A549 (cell line): Measurements from ENCODE around the gene KIF14. TPM values are rescaled to one million over a fixed set of nuclear protein-coding genes. Genes with fewer than 3 reads are reported as not detected.

Source experiments
- ATAC-seq, 2 experiments: fragments of 200-7000 bp in 1 of 2; fragments of >200 bp in 1 of 2; cut with Nextera tagmentation in 1 of 2; cut with Tn5 transposase in 1 of 2; 3 replicates each; pipeline versions ENCODE4 v1.8.0 to v1.9.1; 2018 to 2020; ENCODE audit warnings: mild to moderate bottlenecking in 1 of 2, moderate library complexity in 1 of 2
- CTCF ChIA-PET: fragments of 300-600 bp; sonication (Branson Sonifier 250); formaldehyde crosslinking; extraction: SDS; loops from one replicate; lab custom pipeline; 2021; ENCODE audit warnings: antibody characterized with exemption, inconsistent platforms; lab: Yijun Ruan, JAX
- POLR2A ChIA-PET: fragments of 350-600 bp; formaldehyde crosslinking; extraction: SDS; loops from one replicate; lab custom pipeline; 2021; ENCODE audit warnings: antibody characterized with exemption, inconsistent platforms; lab: Yijun Ruan, JAX
- DNase-seq, 2 experiments: peaks; one replicate each; pipeline versions ENCODE4 v3.0.0 to v3.0.0-alpha.2; 2011 to 2016; ENCODE audit warnings: low read depth in 1 of 2, low spot score in 1 of 2
- FAIRE-seq: peaks from 2 replicates; lab custom pipeline; 2011; peaks lifted over from hg19 to GRCh38; lab: Jason Lieb, UNC
- H3K27ac ChIP-seq, 2 experiments: fragments of >200 bp; sonication (Bioruptor Twin); formaldehyde crosslinking; 3 replicates each; pipeline ENCODE4 v1.5.1; 2016 to 2017
- H3K4me1 ChIP-seq: fragments of >200 bp; sonication (Bioruptor Twin); formaldehyde crosslinking; 3 replicates; pipeline ENCODE4 v1.6.1; 2016
- H3K4me2 ChIP-seq: fragments of >200 bp; sonication (Bioruptor Twin); formaldehyde crosslinking; 3 replicates; pipeline ENCODE4 v1.6.1; 2016
- H3K4me3 ChIP-seq: fragments of >200 bp; sonication (Bioruptor Twin); formaldehyde crosslinking; 3 replicates; pipeline ENCODE4 v1.5.1; 2016
- H3K9me3 ChIP-seq: fragments of >200 bp; sonication (Bioruptor Twin); formaldehyde crosslinking; 3 replicates; pipeline ENCODE4 v1.6.1; 2016
- CHD2 ChIP-seq: fragments of 150-350 bp; IDR thresholded peaks from 2 replicates; pipeline ENCODE4 v1.6.1; 2014; ENCODE audit warnings: low read length; ENCODE audit not compliant: partially characterized antibody
- EHF ChIP-seq: fragments of 250-450 bp; sonication (Bioruptor Pico); IDR thresholded peaks from 2 replicates; pipeline ENCODE4 v1.5.0; 2020; ENCODE audit warnings: mild to moderate bottlenecking
- FOSB ChIP-seq: fragments of 250-450 bp; sonication (Bioruptor Pico); IDR thresholded peaks from 2 replicates; pipeline ENCODE4 v1.5.0; 2020; ENCODE audit warnings: mild to moderate bottlenecking, moderate library complexity
- HEYL ChIP-seq: fragments of 250-450 bp; sonication (Bioruptor Pico); IDR thresholded peaks from 2 replicates; pipeline ENCODE4 v1.8.0; 2021; ENCODE audit warnings: mild to moderate bottlenecking, moderate library complexity
- HMGXB4 ChIP-seq: fragments of 250-450 bp; sonication (Bioruptor Pico); IDR thresholded peaks from 2 replicates; pipeline ENCODE4 v1.5.0; 2021; ENCODE audit warnings: mild to moderate bottlenecking, moderate library complexity, borderline replicate concordance
- HOXA7 ChIP-seq: fragments of 250-450 bp; sonication (Bioruptor Pico); IDR thresholded peaks from 2 replicates; pipeline ENCODE4 v1.5.0; 2020; ENCODE audit warnings: mild to moderate bottlenecking, moderate library complexity
- JUN ChIP-seq, 2 experiments: fragments of >200 bp; sonication (Bioruptor Twin); formaldehyde crosslinking; IDR thresholded peaks; 2 replicates in 1 of 2; 3 replicates in 1 of 2; pipeline ENCODE4 v1.6.1; 2016 to 2017
- JUNB ChIP-seq: fragments of >200 bp; sonication (Bioruptor Twin); formaldehyde crosslinking; IDR thresholded peaks from 2 replicates; pipeline ENCODE4 v1.6.1; 2016
- KDM1A ChIP-seq: fragments of 200-600 bp; sonication (generic); IDR thresholded peaks from 2 replicates; pipeline ENCODE4 v1.6.1; 2016; ENCODE audit warnings: low read depth, mild to moderate bottlenecking
- KDM5A ChIP-seq: fragments of 200-600 bp; sonication (generic); IDR thresholded peaks from 2 replicates; pipeline ENCODE4 v1.6.1; 2016; ENCODE audit warnings: antibody characterized with exemption, mild to moderate bottlenecking
- MAFK ChIP-seq: fragments of 450-650 bp; IDR thresholded peaks from 2 replicates; pipeline ENCODE4 v1.6.1; 2014; ENCODE audit not compliant: partially characterized antibody
- POLR2AphosphoS2 ChIP-seq: conservative IDR thresholded peaks from 2 replicates; pipeline ENCODE4 v1.6.1; 2012; ENCODE audit warnings: low read length, improper control_type of control experiment, inconsistent platforms
- RAD21 ChIP-seq, 2 experiments: fragments of >200 bp in 1 of 2; sonication (Bioruptor Twin) in 1 of 2; formaldehyde crosslinking in 1 of 2; IDR thresholded peaks in 1 of 2; conservative IDR thresholded peaks in 1 of 2; 2 replicates in 1 of 2; 3 replicates in 1 of 2; pipeline ENCODE4 v1.6.1; 2012 to 2018; ENCODE audit warnings: inconsistent platforms in 1 of 2
- REST ChIP-seq: fragments of 200-600 bp; sonication (generic); IDR thresholded peaks from 2 replicates; pipeline ENCODE4 v1.6.1; 2016; ENCODE audit warnings: antibody characterized with exemption, mild to moderate bottlenecking, moderate library complexity
- RFX5 ChIP-seq: fragments of 450-650 bp; IDR thresholded peaks from 2 replicates; pipeline ENCODE4 v1.7.1; 2014; ENCODE audit warnings: antibody characterized with exemption, mild to moderate bottlenecking, moderate library complexity
- RNF2 ChIP-seq: fragments of 200-600 bp; sonication (generic); IDR thresholded peaks from 2 replicates; pipeline ENCODE4 v1.6.1; 2016; ENCODE audit warnings: low read depth, mild to moderate bottlenecking, antibody characterized with exemption, moderate library complexity, borderline replicate concordance
- ZC3H11A ChIP-seq: fragments of 450-650 bp; IDR thresholded peaks from 2 replicates; pipeline ENCODE4 v1.6.1; 2014; ENCODE audit warnings: antibody characterized with exemption, mild to moderate bottlenecking
- ZSCAN20 ChIP-seq: fragments of 250-450 bp; sonication (Bioruptor Pico); IDR thresholded peaks from 2 replicates; pipeline ENCODE4 v1.8.0; 2022; ENCODE audit warnings: mild to moderate bottlenecking, moderate library complexity
- WGBS: methylation state at CpG from one replicate; pipeline ENCODE4 v1.1.6; 2017; ENCODE audit errors: missing lambda C conversion rate; 5-methylcytosine and 5-hydroxymethylcytosine counted together
- polyA plus RNA-seq, 4 experiments: library from polyadenylated mRNA; depleted of rRNA in 3 of 4; stranded (reverse); fragments of >200 nt; fragmentation: RNase III in 1 of 4; extraction: RNeasy Plus Mini Kit Qiagen cat#74134 plus additional on column Dnase treatment in 1 of 4; gene quantifications; 2 replicates in 3 of 4; 3 replicates in 1 of 4; pipeline ENCODE4 v1.2.3, GENCODE V29; 2011 to 2017
- TF ChIP-seq, protein P1 (sequence below): fragments of 250-450 bp; sonication (Bioruptor Pico); IDR thresholded peaks from 2 replicates; pipeline ENCODE4 v1.5.0; 2020; ENCODE audit warnings: low read depth, mild to moderate bottlenecking, moderate library complexity
- TF ChIP-seq, protein P2 (sequence below): IDR thresholded peaks from 2 replicates; pipeline ENCODE4 v1.6.1; 2012

The KIF14 gene
- polyA plus RNA-seq, 2 of the 4 experiments (the other 2 are of a cell fraction) = 13.0 to 20.4 TPM

- no peak for FAIRE-seq
- WGBS = 89% methylated on average over 9 of the region's 9 CpGs
- TF ChIP-seq HMGXB4 (CRISPR knock-in tag) (no peak), KDM5A (no peak), FOSB (CRISPR knock-in tag) (no peak), RFX5 (no peak), HOXA7 (CRISPR knock-in tag) (no peak), MAFK (no peak), KDM1A (no peak), ZC3H11A (no peak), JUNB (no peak), HEYL (CRISPR knock-in tag) (no peak)
- TF ChIP-seq, protein P1, sequence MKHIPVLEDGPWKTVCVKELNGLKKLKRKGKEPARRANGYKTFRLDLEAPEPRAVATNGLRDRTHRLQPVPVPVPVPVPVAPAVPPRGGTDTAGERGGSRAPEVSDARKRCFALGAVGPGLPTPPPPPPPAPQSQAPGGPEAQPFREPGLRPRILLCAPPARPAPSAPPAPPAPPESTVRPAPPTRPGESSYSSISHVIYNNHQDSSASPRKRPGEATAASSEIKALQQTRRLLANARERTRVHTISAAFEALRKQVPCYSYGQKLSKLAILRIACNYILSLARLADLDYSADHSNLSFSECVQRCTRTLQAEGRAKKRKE = no peak
- Histone ChIP-seq H3K27ac (no peak overlapping the region), H3K4me1 (peaks cover 3% of the 10 kb centered on the region; the same call in 1 of the 3 replicates), H3K9me3 (no peaks in the 10 kb centered on the region), H3K4me3 (no peak overlapping the region), H3K4me2 (no peak overlapping the region)
- ChIA-PET POLR2A (interaction anchor here (0.9 kb wide), 1 partner anchor 40 kb away, joined by 3 read pairs; no protein-coding TSS in a partner anchor), CTCF (interaction anchor here (0.5 to 2.3 kb wide), 3 partner anchors 8 to 176 kb away, joined by 3 to 15 read pairs (median 3); no protein-coding TSS in a partner anchor)
- no peak for ATAC-seq
- DNase-seq = no peak
Observed at GRCh38 chr1:200629876-200630514, 9.4 kb upstream of the KIF14 start.

- H3K4me2 ChIP-seq = no peak overlapping the region
- POLR2A ChIA-PET = no interaction called here
- TF ChIP-seq RNF2 (no peak), RAD21 (conservative IDR thresholded peaks at IDR 0.05 in 1 of 2, IDR thresholded peaks at IDR 0.05 in 1 of 2) (no peak), REST (no peak), CHD2 (no peak), EHF (no peak), JUN (IDR thresholded peaks at IDR 0.05) (no peak), ZSCAN20 (no peak), RFX5 (no peak), POLR2AphosphoS2 (no peak)
- TF ChIP-seq, protein P2, sequence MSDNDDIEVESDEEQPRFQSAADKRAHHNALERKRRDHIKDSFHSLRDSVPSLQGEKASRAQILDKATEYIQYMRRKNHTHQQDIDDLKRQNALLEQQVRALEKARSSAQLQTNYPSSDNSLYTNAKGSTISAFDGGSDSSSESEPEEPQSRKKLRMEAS = no peak
- TF ChIP-seq, all 56 proteins: peak for 0
- DNase-seq (no peak), FAIRE-seq (no peak), ATAC-seq (peak; percentile 36 to 59; a peak in 2 of 6 replicates)
- CTCF ChIA-PET = interaction anchor here (1.2 to 1.7 kb wide), 3 partner anchors 174 to 263 kb away, joined by 3 to 6 read pairs (median 4); no protein-coding TSS in a partner anchor
- Histone ChIP-seq H3K4me1 (peaks cover 3% of the 10 kb centered on the region; the same call in 1 of the 3 replicates), H3K4me3 (no peak overlapping the region), H3K9me3 (no peaks in the 10 kb centered on the region), H3K27ac (no peak overlapping the region)
- 91% methylated on average over 4 of the region's 7 CpGs for WGBS
Observed at GRCh38 chr1:200628223-200628881, 7.8 kb upstream of the KIF14 start.
